GM21515 (cell line): ENCODE data around the gene ROR1.
"Not testable (repeated sequence)": the region's sequence is repeated elsewhere in the genome, so short reads cannot be mapped to it uniquely, and the experiment has no call there.

ENCODE experiments used
- ATAC-seq: cut with Tn5 transposase; IDR thresholded peaks from one replicate; pipeline ENCODE4 v1.9.1; 2021; ENCODE audit not compliant: unreplicated experiment

The ROR1 gene

DNA sequence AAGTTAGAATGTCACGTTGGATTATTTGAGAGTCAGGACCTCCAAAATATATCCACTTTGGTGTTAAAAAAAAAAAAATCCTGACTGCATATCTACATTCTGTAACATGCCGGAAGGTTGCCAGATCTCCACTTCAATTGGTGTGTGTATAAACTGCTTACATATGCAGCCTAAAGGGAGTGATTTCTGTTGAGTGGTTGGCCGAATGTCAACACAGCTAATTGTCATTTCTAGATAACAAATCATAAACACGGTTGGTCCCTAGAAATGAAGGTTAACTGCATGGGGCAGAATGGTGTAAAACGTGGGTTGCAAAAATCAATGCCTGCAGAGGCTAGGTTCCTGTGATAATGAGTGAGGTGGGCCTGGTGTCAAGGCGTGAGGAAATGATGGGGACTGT, 15.0 kb upstream of the ROR1 start:
- ATAC-seq = no peak

DNA sequence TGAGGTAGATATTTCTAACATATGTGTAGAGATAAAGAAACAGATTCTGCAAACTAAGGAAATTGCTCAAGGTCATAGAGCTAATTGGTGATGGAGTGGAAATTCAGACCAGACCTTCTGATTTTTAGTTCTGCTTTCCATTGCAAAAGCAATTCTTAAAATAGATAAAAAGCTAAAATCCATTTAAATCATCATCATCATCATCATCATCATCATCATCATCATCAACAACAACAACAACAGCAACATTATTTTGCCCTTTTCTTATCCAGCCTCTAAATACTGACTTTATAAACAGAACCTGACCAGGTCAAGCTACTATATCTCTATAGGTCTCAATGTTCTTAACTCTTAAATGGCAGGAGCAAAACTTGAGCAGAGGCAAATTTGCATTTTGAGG, 14.0 kb upstream of the ROR1 start:
- ATAC-seq = no peak

DNA sequence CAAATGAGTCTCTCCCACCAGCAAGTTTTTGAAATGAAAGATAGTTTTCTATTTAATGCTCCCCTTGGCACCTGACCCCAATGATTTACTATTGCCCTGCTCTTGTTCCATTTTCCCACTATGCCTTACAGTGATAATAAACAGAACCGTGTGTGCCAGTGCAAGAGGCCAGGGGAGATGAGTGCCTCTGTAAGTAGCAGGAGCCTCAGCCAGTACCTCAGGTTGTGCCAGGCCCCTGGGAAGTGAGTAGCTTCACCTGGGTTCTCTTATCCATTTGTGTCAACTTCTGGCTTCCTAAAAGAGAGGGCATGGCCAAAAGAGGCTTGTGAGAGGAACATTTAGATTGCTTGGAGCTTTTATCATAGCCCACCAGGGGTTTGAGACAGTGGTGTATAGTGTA, 3.4 kb upstream of the ROR1 start:
- no peak for ATAC-seq

GRCh38 chr1:63772201-63772600, 1.6 kb upstream of the ROR1 start:
- no peak for ATAC-seq

DNA sequence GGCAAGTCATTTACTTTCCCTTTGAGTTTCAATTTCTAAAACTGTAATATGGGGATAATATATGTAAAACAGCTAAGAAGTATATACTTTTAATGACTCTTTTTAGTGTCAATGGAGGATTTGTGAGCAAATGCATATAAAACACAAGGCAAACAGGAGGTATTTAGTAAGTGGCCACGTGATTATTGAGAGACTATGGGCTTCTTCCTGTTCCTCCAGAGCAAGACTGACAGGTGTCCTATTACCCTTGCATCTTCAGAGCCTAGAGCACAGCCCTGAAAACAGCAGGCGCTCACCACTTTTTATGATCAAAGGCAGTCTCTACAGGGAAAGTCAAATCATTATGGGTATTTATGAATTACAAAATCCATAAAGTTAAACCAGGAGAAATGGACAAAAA, 941 bp upstream of the ROR1 start:
- ATAC-seq = no peak

DNA sequence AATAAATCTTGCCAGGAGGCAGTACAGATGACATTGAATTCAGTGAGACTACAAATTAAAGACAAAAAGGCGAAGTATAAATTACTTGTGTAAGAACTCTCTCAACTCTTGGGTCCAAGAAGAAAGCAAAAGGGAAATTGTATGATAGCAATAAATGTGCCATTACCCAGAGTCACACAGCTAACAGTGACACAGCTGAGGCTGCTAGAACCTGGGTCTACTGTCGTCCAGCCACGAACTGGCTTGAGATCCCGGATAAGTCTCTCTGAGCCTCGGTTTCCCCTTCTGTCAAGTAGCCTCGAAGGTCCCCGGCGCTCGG, 362 bp upstream of the ROR1 start:
- no peak for ATAC-seq

GRCh38 chr1:63774617-63775417, 1.0 kb downstream of the ROR1 start:
- no peak for ATAC-seq

DNA sequence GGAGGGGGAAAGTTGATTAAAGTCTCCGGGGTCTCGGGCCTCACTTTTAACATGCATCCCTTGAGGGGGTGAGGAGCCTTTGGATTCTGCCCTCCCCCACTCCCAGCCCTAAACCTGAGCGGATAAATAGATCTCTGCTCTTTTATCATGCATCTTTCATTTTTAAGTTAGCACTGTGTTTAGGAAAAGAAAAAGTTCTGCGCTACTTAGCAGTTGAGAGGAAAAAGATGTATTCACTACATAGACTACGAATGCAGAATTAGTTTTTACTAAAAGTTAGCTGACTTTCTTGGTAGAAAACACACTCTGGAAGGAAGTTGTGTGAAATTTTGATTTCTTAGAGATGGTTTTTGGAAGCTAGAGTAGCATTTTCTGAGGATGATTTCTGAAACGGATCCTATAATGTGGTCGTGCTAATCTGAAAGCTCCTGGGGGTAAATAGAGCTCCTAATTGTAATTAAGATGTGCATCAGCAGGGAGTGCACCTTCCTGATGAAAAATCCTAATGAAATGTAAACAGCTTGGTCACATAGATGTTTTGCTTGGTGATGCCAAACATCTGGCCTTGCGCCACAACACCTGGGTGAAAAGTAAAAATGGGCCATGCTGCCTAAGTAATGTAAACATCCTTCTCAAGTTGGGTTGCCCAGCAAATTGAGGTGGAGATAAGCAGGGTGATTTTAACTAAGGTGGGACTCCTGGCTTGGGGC, 1.8 kb downstream of the ROR1 start:
- ATAC-seq = no peak

DNA sequence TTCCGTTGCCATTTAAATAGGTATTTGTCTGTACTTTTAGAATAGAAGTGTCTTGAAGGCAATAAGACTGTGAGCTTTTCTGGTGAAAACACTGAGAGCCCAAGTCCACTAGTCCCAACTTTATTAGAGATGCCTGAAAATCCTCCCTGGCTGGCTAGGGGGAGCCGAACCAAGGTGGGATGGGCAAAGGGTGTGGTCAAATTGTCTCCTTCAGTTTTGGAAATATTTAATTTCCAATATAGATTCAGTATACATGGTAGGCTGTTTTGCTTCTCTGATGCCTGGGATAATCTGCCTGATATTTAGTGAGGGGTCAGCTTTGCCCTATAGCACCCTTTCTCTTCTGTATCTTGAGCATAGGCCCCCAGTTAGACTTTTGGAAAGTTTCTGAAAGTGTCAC, 3.5 kb downstream of the ROR1 start:
- no peak for ATAC-seq

- no peak for ATAC-seq
Measured at GRCh38 chr1:63777965-63778880, 4.4 kb downstream of the ROR1 start.

GRCh38 chr1:63779338-63780211, 5.8 kb downstream of the ROR1 start:
- no peak for ATAC-seq

- no peak for ATAC-seq
Measured at GRCh38 chr1:63780565-63780964, 6.7 kb downstream of the ROR1 start.

DNA sequence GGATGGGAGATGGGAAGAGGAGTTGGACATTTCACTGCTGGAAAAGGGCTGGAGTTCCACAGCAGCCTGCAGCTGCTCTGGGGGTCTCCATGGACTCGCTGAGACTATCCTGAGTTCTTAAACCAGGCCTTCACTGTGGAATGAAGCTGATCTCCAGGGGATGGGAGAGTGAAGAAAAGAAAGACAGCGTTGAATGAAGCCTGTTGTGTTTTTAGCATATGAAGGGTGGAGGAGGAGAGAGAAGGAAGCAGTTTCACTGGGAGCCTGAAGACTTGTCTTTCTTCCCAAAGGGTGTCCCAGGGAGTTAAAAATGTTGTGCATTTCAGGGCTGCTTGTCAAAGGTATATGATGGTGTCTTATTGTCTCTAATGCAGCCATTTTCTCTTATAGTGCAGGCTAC, 9.2 kb downstream of the ROR1 start:
- ATAC-seq = no peak

- no peak for ATAC-seq
Measured at GRCh38 chr1:63784083-63784482, 10.3 kb downstream of the ROR1 start.

DNA sequence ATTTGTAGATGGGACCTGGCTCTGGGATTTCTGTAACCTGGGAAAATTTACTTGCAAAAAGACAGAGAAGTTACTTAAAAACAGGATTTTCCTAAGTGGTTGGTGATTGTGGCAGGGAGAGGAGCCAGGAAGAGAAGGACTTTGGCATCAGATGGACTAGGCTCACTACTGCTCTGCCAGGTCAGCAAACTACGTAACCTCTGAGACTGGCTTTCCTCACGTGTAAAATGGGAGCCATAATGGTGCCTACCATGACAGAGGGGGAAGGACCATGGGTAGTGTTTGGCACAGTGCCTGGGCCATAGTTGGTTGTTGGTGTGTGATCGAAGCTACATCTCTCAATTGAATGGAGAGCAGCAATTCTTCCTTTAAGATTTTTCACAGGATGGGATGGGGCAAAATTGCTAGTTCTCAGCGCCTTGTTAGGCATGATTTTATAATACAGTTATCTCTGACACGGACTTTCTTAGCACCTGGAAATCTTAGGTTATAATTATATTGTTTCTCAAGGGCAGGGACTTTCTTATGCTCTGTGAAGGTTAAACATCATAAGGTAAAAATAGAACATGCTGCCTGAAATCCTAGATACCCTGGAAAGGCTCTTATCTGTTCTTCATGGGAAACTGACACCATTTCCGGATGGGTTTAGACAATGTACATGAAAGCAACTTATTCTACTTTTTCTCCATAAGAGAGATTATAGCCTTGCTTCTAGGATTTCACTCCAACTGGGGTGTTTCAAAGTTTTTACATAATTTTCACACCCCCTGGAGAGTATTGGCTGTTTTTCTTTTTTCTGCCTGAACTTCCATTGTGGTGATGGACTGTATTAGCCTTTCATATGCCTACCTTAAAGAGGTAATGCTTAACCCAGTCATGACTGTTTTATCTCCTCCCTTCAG, 10.9 kb downstream of the ROR1 start:
- no peak for ATAC-seq

DNA sequence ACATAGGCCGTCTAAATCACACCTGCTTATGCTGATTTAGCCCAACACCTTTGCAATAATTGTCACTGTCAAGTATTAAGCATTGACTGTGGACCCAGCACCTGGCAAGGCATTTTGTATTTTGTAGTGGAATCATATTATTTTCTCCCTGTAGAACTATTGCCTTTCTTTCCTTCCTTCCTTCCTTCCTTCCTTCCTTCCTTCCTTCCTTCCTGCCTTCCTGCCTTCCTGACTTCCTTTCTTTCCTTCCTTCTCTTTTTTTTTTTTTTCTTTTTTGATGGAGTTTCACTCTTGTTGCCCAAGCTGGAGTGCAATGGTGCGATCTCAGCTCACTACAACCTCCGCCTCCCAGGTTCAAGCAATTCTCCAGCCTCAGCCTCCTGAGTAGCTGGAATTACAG, 13.5 kb downstream of the ROR1 start:
- ATAC-seq = not testable (repeated sequence)

GRCh38 chr1:63787875-63788274, 14.1 kb downstream of the ROR1 start:
- no peak for ATAC-seq

DNA sequence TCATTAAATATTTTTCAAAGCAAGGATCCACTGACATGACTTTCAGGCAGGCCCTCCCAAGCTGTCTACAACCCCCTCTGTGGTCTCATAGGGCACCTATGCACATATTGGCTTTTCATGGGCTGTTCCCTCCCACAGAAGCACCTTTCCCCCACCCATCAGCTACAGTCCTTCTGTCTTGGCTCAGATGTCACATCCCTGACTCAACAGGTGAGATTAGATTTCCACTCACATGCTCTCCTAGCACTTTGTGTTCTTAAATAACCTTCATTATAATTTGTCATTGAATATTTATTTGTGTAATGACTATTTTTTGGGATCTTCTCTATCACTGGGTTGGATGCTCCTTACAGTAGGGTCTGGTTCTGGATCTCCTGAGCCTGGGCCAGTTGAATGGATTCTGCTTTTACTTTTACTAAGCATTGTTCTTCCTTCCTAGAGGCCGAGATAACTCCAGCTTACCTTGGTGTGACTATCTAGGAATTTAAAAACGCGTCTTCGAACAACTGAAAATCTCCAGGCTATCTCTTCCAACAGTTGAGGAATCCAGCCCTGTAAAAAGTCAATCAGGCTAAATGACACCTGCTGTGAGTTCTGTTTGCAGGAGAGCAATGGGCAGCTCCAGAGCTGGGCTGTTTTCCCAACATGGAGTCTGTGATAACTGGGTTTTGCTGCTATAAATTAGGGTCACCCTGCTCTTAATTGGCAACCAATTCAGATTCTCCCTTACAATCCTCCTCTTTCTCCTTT, 16.2 kb downstream of the ROR1 start:
- ATAC-seq = no peak

- no peak for ATAC-seq
Measured at GRCh38 chr1:63790989-63791388, 17.2 kb downstream of the ROR1 start.
